ENCODE data around the gene MED14.
A peak's percentile ranks its signal among the peaks of the same experiment; 100 is the strongest.

MED14 gene

GRCh38 chrX:40755291-40756249 lies 20.2 kb upstream of the MED14 start:
- DNase-seq (ENCODE audit: low spot score): no peak
- in situ Hi-C loops (cut with MboI; ENCODE audit: low pct_unique_long_range_greater_than_20kb, low sequenced_read_pairs, unreplicated experiment): no loop called here
- TF ChIP-seq, protein P1, sequence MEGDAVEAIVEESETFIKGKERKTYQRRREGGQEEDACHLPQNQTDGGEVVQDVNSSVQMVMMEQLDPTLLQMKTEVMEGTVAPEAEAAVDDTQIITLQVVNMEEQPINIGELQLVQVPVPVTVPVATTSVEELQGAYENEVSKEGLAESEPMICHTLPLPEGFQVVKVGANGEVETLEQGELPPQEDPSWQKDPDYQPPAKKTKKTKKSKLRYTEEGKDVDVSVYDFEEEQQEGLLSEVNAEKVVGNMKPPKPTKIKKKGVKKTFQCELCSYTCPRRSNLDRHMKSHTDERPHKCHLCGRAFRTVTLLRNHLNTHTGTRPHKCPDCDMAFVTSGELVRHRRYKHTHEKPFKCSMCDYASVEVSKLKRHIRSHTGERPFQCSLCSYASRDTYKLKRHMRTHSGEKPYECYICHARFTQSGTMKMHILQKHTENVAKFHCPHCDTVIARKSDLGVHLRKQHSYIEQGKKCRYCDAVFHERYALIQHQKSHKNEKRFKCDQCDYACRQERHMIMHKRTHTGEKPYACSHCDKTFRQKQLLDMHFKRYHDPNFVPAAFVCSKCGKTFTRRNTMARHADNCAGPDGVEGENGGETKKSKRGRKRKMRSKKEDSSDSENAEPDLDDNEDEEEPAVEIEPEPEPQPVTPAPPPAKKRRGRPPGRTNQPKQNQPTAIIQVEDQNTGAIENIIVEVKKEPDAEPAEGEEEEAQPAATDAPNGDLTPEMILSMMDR (IDR thresholded peaks at IDR 0.05; ENCODE audit: extremely low read depth, insufficient read depth, missing control alignments): no peak

- in situ Hi-C loops (cut with MboI; ENCODE audit: low pct_unique_long_range_greater_than_20kb, low sequenced_read_pairs, unreplicated experiment): no loop called here
- TF ChIP-seq, protein P1 (IDR thresholded peaks at IDR 0.05; ENCODE audit: extremely low read depth, insufficient read depth, missing control alignments): no peak
- DNase-seq (ENCODE audit: low spot score): no peak
Observed at GRCh38 chrX:40749681-40750494, 14.5 kb upstream of the MED14 start.

DNA sequence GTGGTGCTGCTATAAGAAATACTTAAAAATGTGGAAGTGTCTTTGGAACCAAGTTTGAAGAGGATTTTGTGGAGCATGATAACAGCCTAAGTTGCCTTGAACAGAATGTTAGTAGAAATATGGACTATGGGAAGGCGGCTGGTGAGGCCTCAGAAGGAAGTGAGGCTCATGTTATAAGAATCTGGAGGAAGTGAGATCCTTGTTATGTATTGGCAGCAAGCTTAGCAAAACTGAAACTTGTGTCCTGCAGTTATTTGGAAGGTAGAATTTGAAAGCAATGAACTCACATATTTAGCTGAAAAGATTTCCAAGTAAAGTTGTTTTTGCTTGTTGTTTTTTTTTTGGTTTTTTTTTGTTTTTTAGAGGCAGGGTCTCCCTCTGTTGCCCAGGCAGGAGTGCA lies 13.6 kb upstream of the MED14 start:
- TF ChIP-seq, protein P1 (IDR thresholded peaks at IDR 0.05; ENCODE audit: extremely low read depth, insufficient read depth, missing control alignments): no peak
- no peak for DNase-seq (ENCODE audit: low spot score)
- in situ Hi-C loops (cut with MboI; ENCODE audit: low pct_unique_long_range_greater_than_20kb, low sequenced_read_pairs, unreplicated experiment): no loop called here

- no peak for DNase-seq (ENCODE audit: low spot score)
- in situ Hi-C loops (cut with MboI; ENCODE audit: low pct_unique_long_range_greater_than_20kb, low sequenced_read_pairs, unreplicated experiment): no loop called here
- TF ChIP-seq, protein P1 (IDR thresholded peaks at IDR 0.05; ENCODE audit: extremely low read depth, insufficient read depth, missing control alignments): no peak
Observed at GRCh38 chrX:40746521-40746920, 11.2 kb upstream of the MED14 start.

DNA sequence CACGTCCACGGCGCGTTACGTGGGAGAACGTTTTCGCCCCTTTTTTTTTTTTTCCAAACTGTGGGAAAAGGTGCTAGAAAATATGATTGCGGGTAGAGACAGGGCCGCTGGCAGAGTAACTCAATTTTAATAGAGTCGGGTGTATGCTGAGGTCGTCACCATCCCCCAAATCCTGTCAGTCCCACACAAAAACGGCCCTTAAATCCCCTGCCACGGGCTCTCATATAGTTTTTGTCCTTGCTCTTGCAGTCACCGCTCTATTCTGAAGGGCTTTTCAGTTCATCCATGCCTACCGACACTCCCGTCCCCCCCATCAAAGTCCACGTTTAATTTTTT lies 796 bp upstream of the MED14 start:
- TF ChIP-seq, protein P1 (IDR thresholded peaks at IDR 0.05; ENCODE audit: extremely low read depth, insufficient read depth, missing control alignments): no peak
- in situ Hi-C loops (cut with MboI; ENCODE audit: low pct_unique_long_range_greater_than_20kb, low sequenced_read_pairs, unreplicated experiment): no loop called here
- DNase-seq (ENCODE audit: low spot score): peak; percentile 28

DNA sequence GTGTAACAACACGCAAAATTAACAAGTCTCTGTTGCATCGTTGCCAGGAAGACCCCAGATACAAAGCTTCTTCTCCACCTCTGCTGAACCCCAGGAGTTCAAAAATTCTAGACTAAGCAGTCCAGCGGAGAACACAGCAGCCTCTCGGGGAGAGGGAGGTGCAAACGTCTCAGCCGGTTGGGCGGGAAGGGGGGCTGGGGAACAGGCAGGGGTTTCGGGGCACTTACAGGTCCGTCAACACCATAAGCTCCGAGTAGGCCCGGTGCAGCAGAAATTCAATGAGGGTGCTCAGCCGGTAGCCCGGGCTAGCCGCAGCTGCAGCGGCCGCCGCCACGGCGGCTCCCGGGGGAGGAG lies 394 bp downstream of the MED14 start:
- TF ChIP-seq, protein P1 (IDR thresholded peaks at IDR 0.05; ENCODE audit: extremely low read depth, insufficient read depth, missing control alignments): no peak
- in situ Hi-C loops (cut with MboI; ENCODE audit: low pct_unique_long_range_greater_than_20kb, low sequenced_read_pairs, unreplicated experiment): no loop called here
- no peak for DNase-seq (ENCODE audit: low spot score)
